ENCODE results near the gene HNRNPAB.

HNRNPAB gene

DNA sequence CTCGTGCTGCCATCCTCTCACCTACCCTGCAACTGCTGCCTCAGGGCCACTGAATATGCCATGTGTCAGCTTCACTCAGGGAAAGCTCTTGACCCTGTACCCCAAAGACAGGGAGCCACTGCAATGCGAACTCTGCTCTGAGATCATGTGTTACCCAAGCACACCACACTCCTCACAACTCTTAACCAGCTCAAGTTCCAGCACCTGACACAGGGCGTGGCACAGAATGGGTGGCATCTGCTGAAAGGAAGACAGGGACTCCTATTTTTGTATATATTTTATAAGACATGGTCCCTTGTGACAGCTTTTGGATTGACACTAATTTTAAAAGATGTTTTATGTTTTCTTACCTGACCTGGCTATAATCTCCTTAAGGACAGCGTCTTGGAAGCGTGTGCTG is 17.5 kb downstream of the HNRNPAB start:
- in situ Hi-C loops (cut with HindIII; ENCODE audit: low sequenced_read_pairs): no loop called here
- TF ChIP-seq CTCF (IDR thresholded peaks at IDR 0.05; ENCODE audit: low read depth, low read length): no peak
- DNase-seq (ENCODE audit: low read depth, low spot score): no peak
- no peak overlapping the region for H3K4me3 ChIP-seq (ENCODE audit: low read depth, low read length)

DNA sequence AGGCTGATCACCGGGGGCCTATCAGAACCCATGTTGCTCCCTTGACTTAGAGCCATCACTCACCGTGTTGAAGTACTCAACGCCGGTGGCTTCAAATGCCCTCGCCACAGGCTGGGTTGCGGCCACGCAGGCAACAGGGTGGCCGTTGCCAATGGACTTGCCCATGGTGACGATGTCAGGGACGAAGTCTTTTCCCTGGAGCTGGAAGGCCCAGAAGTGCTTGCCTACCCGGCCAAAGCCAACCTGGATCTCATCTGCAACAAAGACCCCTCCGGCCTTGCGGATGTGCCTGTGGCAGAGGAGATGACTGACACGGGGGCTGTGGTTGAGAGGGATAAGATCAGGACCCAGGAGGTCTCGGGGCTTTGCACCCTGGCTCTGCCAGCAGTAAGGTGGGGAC is 18.0 kb downstream of the HNRNPAB start:
- in situ Hi-C loops (cut with HindIII; ENCODE audit: low sequenced_read_pairs): no loop called here
- TF ChIP-seq CTCF (IDR thresholded peaks at IDR 0.05; ENCODE audit: low read depth, low read length): no peak

DNA sequence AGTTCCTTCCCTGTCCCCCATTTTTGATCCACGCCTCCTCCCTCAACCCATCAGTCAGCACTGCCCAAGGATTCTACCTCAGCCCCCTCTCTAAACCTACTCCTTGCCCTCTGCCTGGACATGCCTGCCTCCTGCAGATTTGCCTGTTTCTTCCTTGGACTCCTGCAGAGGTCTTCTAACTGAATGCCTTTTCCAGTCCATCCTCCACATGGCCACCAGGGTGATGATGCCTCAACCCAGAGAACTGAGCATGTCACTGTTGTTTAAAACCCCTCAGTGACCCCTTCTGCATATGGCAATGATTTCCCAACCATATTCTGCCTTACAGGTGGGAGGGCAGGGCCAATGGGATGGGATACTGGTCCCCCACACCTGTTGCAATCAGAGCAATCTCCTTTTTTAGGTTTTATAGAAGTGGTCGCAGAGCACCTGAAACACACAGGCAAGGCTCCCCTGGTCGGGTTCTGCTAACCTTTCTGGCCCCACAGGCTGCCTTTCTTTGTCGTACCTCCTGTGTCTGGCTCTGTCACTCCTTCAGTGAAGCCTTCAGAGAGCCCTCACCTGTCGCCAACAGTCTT is 19.0 kb downstream of the HNRNPAB start:
- no peak for DNase-seq (ENCODE audit: low read depth, low spot score)
- no peak overlapping the region for H3K4me3 ChIP-seq (ENCODE audit: low read depth, low read length)
- TF ChIP-seq CTCF (IDR thresholded peaks at IDR 0.05; ENCODE audit: low read depth, low read length): no peak
- in situ Hi-C loops (cut with HindIII; ENCODE audit: low sequenced_read_pairs): no loop called here

More for the DNA sequence above, 18.0 kb downstream of the HNRNPAB start:
- no peak for DNase-seq (ENCODE audit: low read depth, low spot score)
- H3K4me3 ChIP-seq (ENCODE audit: low read depth, low read length): no peak overlapping the region

GRCh38 chr5:178223828-178224335 is 19.5 kb downstream of the HNRNPAB start:
- TF ChIP-seq CTCF (IDR thresholded peaks at IDR 0.05; ENCODE audit: low read depth, low read length): no peak
- H3K4me3 ChIP-seq (ENCODE audit: low read depth, low read length): no peak overlapping the region
- no peak for DNase-seq (ENCODE audit: low read depth, low spot score)
- in situ Hi-C loops (cut with HindIII; ENCODE audit: low sequenced_read_pairs): no loop called here

DNA sequence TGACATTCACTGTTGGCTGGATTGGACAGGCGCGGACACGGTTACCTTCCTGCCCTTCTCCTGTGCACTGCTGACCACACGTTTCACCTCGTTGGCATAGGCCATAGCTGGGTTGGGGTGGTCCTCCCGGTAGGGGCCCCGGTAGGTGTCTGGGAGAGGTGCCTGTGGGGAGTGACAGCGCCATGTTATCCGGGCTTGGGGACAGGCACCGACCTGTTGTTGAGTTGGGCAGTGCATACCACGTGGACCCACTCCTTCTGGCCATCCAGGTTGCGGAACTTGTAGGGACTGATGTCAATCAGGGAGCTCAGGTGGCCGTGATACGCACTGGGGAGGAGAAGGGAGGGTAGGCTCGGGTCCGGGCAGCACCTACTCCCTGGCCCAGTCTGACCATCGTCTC is 20.1 kb downstream of the HNRNPAB start:
- in situ Hi-C loops (cut with HindIII; ENCODE audit: low sequenced_read_pairs): no loop called here
- no peak overlapping the region for H3K4me3 ChIP-seq (ENCODE audit: low read depth, low read length)
- no peak for DNase-seq (ENCODE audit: low read depth, low spot score)
- TF ChIP-seq CTCF (IDR thresholded peaks at IDR 0.05; ENCODE audit: low read depth, low read length): no peak

DNA sequence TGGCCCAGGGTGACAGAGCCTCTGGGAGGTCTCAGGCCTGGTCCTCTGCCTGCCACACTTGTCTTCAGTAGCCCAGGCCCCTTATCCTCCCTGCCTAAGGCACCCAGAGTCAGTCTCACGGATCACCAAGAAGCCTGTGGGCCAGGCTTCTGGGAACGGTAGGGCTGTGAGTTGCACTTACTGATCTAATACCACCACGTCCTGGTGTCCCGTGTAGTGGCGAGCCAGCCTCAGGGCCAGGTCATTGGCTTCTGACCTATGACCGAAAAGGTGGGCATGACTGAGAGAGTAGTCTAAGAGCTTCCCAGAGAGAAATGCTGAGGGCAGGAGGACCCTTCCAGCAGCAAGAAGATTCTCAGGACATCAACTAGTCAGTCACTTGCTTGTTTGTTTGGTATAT is 20.8 kb downstream of the HNRNPAB start:
- no peak for DNase-seq (ENCODE audit: low read depth, low spot score)
- in situ Hi-C loops (cut with HindIII; ENCODE audit: low sequenced_read_pairs): no loop called here
- no peak overlapping the region for H3K4me3 ChIP-seq (ENCODE audit: low read depth, low read length)
- TF ChIP-seq CTCF (IDR thresholded peaks at IDR 0.05; ENCODE audit: low read depth, low read length): no peak
